PC-9 (cell line): Measurements from ENCODE around the gene FKBP6.
"Not testable (repeated sequence)": the region's sequence is repeated elsewhere in the genome, so short reads cannot be mapped to it uniquely, and the experiment has no call there.

Experiments used
- EZH2 ChIP-seq: fragments of 200-600 bp; sonication (generic); IDR thresholded peaks from 2 replicates; pipeline ENCODE4 v1.8.0; 2017; ENCODE audit warnings: antibody characterized with exemption, low read depth
- TF ChIP-seq, protein P1 (sequence below): fragments of 200-600 bp; sonication (generic); conservative IDR thresholded peaks from 2 replicates; pipeline ENCODE4 v1.6.1; 2017; ENCODE audit warnings: mixed run types, antibody characterized with exemption, mild to moderate bottlenecking, moderate library complexity

DNA sequence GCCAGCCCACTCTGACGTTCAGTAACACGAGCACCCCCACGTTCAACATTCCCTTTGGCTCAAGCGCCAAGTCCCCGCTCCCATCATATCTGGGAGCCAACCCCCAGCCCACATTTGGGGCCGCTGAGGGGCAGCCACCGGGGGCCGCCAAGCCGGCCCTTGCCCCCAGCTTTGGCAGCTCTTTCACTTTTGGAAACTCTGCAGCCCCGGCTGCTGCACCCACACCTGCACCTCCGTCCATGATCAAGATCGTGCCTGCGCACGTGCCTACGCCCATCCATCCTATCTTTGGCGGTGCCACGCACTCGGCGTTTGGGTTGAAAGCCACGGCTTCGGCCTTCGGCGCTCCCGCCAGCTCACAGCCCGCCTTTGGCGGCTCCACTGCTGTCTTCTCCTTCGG, 30.3 kb upstream of the FKBP6 start:
- TF ChIP-seq, protein P1, sequence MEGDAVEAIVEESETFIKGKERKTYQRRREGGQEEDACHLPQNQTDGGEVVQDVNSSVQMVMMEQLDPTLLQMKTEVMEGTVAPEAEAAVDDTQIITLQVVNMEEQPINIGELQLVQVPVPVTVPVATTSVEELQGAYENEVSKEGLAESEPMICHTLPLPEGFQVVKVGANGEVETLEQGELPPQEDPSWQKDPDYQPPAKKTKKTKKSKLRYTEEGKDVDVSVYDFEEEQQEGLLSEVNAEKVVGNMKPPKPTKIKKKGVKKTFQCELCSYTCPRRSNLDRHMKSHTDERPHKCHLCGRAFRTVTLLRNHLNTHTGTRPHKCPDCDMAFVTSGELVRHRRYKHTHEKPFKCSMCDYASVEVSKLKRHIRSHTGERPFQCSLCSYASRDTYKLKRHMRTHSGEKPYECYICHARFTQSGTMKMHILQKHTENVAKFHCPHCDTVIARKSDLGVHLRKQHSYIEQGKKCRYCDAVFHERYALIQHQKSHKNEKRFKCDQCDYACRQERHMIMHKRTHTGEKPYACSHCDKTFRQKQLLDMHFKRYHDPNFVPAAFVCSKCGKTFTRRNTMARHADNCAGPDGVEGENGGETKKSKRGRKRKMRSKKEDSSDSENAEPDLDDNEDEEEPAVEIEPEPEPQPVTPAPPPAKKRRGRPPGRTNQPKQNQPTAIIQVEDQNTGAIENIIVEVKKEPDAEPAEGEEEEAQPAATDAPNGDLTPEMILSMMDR, result not testable (repeated sequence)
- not testable (repeated sequence) for TF ChIP-seq EZH2
